Measurements from ENCODE around the gene RAF1. TPM values are rescaled to one million over a fixed set of nuclear protein-coding genes. Genes with fewer than 3 reads are reported as not detected.
A peak's percentile ranks its signal among the peaks of the same experiment; 100 is the strongest.
"Not testable (repeated sequence)": the region's sequence is repeated elsewhere in the genome, so short reads cannot be mapped to it uniquely, and the experiment has no call there.

The RAF1 gene
- total and polyA plus RNA-seq, 5 donors from 2014 or later, result 54.1 to 133 (median 68.8) TPM

DNA sequence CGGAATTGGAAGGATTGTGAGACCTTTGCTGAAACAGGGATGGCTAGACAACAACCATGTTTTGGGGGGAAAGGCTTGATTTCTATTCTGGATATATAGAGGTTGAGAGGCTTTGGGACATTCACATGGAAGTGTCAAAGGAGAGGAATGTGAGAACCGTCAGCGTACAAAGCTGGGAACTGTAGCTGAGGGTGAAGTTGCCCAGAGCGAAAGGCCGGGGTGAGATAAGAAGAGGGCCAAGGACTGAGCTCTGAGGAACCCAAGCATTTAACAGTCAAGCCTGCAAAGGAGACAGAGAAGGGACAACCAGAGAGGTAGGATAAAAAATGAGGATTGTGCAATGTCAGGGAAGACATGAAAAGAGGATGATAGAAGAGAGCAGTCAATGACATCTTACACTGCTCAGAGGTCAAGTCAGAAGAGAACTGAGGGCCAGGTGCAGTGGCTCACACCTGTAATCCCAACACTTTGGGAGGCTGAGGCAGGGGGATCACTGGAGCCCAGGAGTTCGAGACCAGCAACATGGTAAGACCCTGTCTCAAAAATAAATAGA, 41.5 kb upstream of the RAF1 start:
- no peaks in the 10 kb centered on the region for H3K4me1 ChIP-seq (ENCODE audit: control insufficient read depth, insufficient read depth, low read length, poor library complexity, severe bottlenecking)
- no peaks in the 10 kb centered on the region for H3K36me3 ChIP-seq (ENCODE audit: control insufficient read depth, insufficient read depth, low read length)
- no peak overlapping the region for H3K4me3 Mint-ChIP-seq
- no peak overlapping the region for H3K4me3 ChIP-seq (ENCODE audit: low read depth, low read length)
- no peaks in the 10 kb centered on the region for H3K9me3 ChIP-seq (ENCODE audit: control insufficient read depth in 2 of 2, low read length in 2 of 2)
- no peaks in the 10 kb centered on the region for H3K36me3 Mint-ChIP-seq
- H3K27me3 ChIP-seq (ENCODE audit: control insufficient read depth, insufficient read depth, low read length), result peaks cover 3% of the 10 kb centered on the region
- DNase-seq (no peak), ATAC-seq (ENCODE audit: low read depth in 2 of 2) (no peak)
- H3K27ac ChIP-seq (ENCODE audit: insufficient read depth, low read length, poor library complexity, severe bottlenecking), result no peak overlapping the region
- H3K4me1 Mint-ChIP-seq, result peaks cover 0 to 6% (median 3%) of the 10 kb centered on the region in 4 donors
- peaks cover 0 to 3% (median 0%) of the 10 kb centered on the region in 7 donors for H3K9me3 Mint-ChIP-seq
- H3K27ac Mint-ChIP-seq, result no peak overlapping the region
- peaks cover 9% of the 10 kb centered on the region for H3K27me3 Mint-ChIP-seq

DNA sequence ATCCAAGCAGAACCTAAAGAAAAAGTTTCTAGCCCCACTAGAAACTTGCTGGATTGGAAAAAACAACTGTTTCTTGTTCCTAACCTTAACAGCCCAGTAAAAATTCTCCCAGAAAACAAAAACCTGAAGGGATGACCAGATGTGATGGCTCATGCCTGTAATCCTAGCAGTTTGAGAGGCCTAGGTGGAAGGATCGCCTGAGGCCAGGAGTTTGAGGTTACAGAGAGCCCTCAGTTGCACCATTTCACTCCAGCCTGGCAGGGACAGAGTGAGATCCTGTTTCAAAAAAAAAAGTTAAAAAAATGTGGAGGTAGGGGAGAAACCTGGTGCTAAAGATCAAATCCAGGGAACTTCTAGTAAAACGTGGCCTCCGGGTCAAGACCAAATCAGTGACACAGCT, 38.6 kb upstream of the RAF1 start:
- Histone ChIP-seq H3K36me3 (ENCODE audit: control insufficient read depth, insufficient read depth, low read length) (no peaks in the 10 kb centered on the region), H3K4me3 (ENCODE audit: low read depth, low read length) (no peak overlapping the region), H3K9me3 (ENCODE audit: control insufficient read depth in 2 of 2, low read length in 2 of 2) (no peaks in the 10 kb centered on the region), H3K27me3 (ENCODE audit: control insufficient read depth, insufficient read depth, low read length) (no peaks in the 10 kb centered on the region), H3K27ac (ENCODE audit: insufficient read depth, low read length, poor library complexity, severe bottlenecking) (no peak overlapping the region), H3K4me1 (ENCODE audit: control insufficient read depth, insufficient read depth, low read length, poor library complexity, severe bottlenecking) (no peaks in the 10 kb centered on the region)
- no peak overlapping the region for H3K27ac Mint-ChIP-seq
- no peak overlapping the region for H3K4me3 Mint-ChIP-seq
- peaks cover 7% of the 10 kb centered on the region for H3K27me3 Mint-ChIP-seq
- peaks cover 0 to 6% (median 3%) of the 10 kb centered on the region in 4 donors for H3K4me1 Mint-ChIP-seq
- ATAC-seq (ENCODE audit: low read depth in 2 of 2) (no peak), DNase-seq (no peak)
- no peaks in the 10 kb centered on the region for H3K36me3 Mint-ChIP-seq
- peaks cover 0 to 3% (median 0%) of the 10 kb centered on the region in 7 donors for H3K9me3 Mint-ChIP-seq

DNA sequence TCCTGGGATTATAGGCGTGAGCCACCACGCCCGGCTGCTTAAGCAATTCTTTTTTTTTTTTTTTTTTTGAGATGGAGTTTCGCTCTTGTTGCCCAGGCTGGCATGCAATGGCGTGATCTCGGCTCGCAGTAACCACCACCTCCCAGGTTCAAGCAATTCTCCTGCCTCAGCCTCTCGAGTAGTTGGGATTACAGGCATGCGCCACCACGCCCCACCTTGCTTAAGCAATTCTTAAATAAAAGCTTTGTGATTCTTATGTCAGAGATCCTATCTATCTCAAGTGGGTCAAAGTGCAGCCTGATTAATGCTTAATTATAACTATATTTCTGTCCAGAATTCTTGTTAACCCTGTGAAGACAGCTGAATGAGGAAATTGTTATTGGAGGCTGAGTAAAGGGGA, 37.7 kb upstream of the RAF1 start:
- not testable (repeated sequence) for H3K27ac ChIP-seq (ENCODE audit: insufficient read depth, low read length, poor library complexity, severe bottlenecking); H3K4me1 Mint-ChIP-seq; H3K36me3 Mint-ChIP-seq; ATAC-seq (ENCODE audit: low read depth in 2 of 2); H3K27me3 Mint-ChIP-seq; H3K27ac Mint-ChIP-seq; H3K27me3 ChIP-seq (ENCODE audit: control insufficient read depth, insufficient read depth, low read length); DNase-seq; H3K4me3 Mint-ChIP-seq; H3K9me3 ChIP-seq (ENCODE audit: control insufficient read depth in 2 of 2, low read length in 2 of 2); H3K4me1 ChIP-seq (ENCODE audit: control insufficient read depth, insufficient read depth, low read length, poor library complexity, severe bottlenecking); H3K4me3 ChIP-seq (ENCODE audit: low read depth, low read length); H3K9me3 Mint-ChIP-seq; H3K36me3 ChIP-seq (ENCODE audit: control insufficient read depth, insufficient read depth, low read length)

DNA sequence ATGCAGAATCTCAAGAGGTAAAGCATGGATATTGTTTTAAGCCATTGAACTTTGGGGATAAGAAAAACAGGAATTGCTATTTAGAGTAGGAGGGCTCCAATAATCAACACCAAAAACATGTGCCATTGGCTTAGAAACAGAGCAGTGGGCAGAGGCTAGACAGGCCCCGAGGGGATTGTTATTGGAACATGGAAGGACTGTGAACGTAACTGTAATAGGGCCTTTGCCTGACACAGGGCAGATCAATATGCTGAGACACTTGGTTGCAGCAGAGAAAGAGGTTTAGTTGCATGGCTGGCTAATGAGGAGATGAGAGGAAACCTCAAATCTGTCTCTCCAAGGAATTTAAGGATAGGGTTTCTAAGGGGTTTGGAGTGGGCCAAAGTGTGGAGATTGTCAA, 36.9 kb upstream of the RAF1 start:
- Histone ChIP-seq H3K27ac (ENCODE audit: insufficient read depth, low read length, poor library complexity, severe bottlenecking) (no peak overlapping the region), H3K27me3 (ENCODE audit: control insufficient read depth, insufficient read depth, low read length) (no peaks in the 10 kb centered on the region), H3K36me3 (ENCODE audit: control insufficient read depth, insufficient read depth, low read length) (no peaks in the 10 kb centered on the region), H3K4me3 (ENCODE audit: low read depth, low read length) (no peak overlapping the region), H3K9me3 (ENCODE audit: control insufficient read depth in 2 of 2, low read length in 2 of 2) (no peaks in the 10 kb centered on the region), H3K4me1 (ENCODE audit: control insufficient read depth, insufficient read depth, low read length, poor library complexity, severe bottlenecking) (no peaks in the 10 kb centered on the region)
- Mint-ChIP-seq H3K27me3 (no peaks in the 10 kb centered on the region), H3K4me1 (peaks cover 0 to 6% (median 3%) of the 10 kb centered on the region in 4 donors), H3K27ac (peak overlapping the region in 1 of 3 donors; percentile 39), H3K36me3 (no peaks in the 10 kb centered on the region), H3K4me3 (no peak overlapping the region), H3K9me3 (no peaks in the 10 kb centered on the region)
- DNase-seq, result no peak
- no peak for ATAC-seq (ENCODE audit: low read depth in 2 of 2)

DNA sequence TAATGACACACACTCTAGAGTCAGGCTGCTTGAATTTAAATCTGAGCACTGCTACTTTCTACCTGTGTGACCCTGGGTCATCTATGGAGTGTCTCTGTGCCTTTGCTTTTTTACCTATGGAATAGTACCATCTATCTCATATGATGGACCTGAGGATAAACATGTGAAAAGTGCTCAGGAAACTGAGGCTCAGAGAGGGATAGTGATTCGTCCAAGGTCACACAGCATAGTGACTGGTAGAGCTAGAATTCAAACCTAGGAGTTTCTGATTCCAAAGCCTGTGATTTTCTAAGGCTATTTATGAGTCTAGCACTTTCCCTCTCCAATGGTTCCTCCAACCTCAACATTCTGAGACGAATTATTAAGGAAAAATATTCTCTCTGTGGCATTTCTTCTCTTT, 32.0 kb upstream of the RAF1 start:
- DNase-seq (no peak), ATAC-seq (ENCODE audit: low read depth in 2 of 2) (no peak)
- no peaks in the 10 kb centered on the region for H3K36me3 Mint-ChIP-seq
- H3K9me3 Mint-ChIP-seq, result no peaks in the 10 kb centered on the region
- Histone ChIP-seq H3K9me3 (ENCODE audit: control insufficient read depth in 2 of 2, low read length in 2 of 2) (no peaks in the 10 kb centered on the region), H3K36me3 (ENCODE audit: control insufficient read depth, insufficient read depth, low read length) (no peaks in the 10 kb centered on the region), H3K4me3 (ENCODE audit: low read depth, low read length) (no peak overlapping the region), H3K4me1 (ENCODE audit: control insufficient read depth, insufficient read depth, low read length, poor library complexity, severe bottlenecking) (no peaks in the 10 kb centered on the region), H3K27ac (ENCODE audit: insufficient read depth, low read length, poor library complexity, severe bottlenecking) (no peak overlapping the region), H3K27me3 (ENCODE audit: control insufficient read depth, insufficient read depth, low read length) (no peaks in the 10 kb centered on the region)
- no peaks in the 10 kb centered on the region for H3K4me1 Mint-ChIP-seq
- no peak overlapping the region for H3K4me3 Mint-ChIP-seq
- H3K27me3 Mint-ChIP-seq, result peaks cover 4% of the 10 kb centered on the region
- no peak overlapping the region for H3K27ac Mint-ChIP-seq

DNA sequence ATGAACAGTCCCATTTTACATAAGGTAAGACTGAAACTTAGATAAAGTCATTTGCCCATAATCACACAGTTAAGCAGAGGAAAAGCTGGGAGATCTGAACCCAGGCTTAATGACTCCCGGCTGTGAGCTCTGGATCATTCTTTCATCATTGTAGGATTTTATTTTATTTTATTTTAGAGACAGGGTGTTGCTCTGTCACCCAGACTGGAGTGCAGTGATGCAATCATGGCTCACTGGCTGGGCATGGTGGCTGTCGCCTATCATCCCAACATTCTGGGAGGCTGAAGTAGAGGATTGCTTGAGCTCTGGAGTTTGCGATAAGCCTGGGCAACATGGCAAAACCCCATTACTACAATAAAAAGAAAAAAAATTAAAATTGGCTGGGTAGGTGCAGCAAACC, 31.2 kb upstream of the RAF1 start:
- no peak overlapping the region for H3K27ac Mint-ChIP-seq
- Histone ChIP-seq H3K4me3 (ENCODE audit: low read depth, low read length) (no peak overlapping the region), H3K27me3 (ENCODE audit: control insufficient read depth, insufficient read depth, low read length) (no peaks in the 10 kb centered on the region), H3K27ac (ENCODE audit: insufficient read depth, low read length, poor library complexity, severe bottlenecking) (no peak overlapping the region), H3K36me3 (ENCODE audit: control insufficient read depth, insufficient read depth, low read length) (no peaks in the 10 kb centered on the region), H3K9me3 (ENCODE audit: control insufficient read depth in 2 of 2, low read length in 2 of 2) (no peaks in the 10 kb centered on the region), H3K4me1 (ENCODE audit: control insufficient read depth, insufficient read depth, low read length, poor library complexity, severe bottlenecking) (no peaks in the 10 kb centered on the region)
- no peak for ATAC-seq (ENCODE audit: low read depth in 2 of 2)
- peaks cover 4% of the 10 kb centered on the region for H3K27me3 Mint-ChIP-seq
- no peaks in the 10 kb centered on the region for H3K9me3 Mint-ChIP-seq
- no peaks in the 10 kb centered on the region for H3K36me3 Mint-ChIP-seq
- H3K4me1 Mint-ChIP-seq, result no peaks in the 10 kb centered on the region
- no peak overlapping the region for H3K4me3 Mint-ChIP-seq
- no peak for DNase-seq

DNA sequence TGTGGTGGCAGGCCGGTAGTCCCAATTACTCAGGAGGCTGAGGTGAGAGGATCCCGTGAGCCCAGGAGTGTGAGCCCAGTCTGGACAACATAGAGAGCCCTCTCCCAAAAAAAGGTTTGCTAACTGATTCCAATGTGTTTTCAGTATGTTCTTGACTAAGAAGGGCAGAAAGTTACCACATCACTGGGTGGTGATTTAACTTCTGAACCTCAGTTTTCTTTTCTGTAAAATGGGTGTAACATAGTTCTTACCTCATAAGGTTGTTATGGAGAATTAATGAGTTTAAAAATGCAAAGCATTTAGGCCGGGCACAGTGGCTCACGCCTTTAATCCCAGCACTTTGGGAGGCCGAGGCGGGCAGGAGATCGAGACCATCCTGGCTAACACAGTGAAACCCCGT, 28.5 kb upstream of the RAF1 start:
- Histone ChIP-seq H3K4me1 (ENCODE audit: control insufficient read depth, insufficient read depth, low read length, poor library complexity, severe bottlenecking) (no peaks in the 10 kb centered on the region), H3K27ac (ENCODE audit: insufficient read depth, low read length, poor library complexity, severe bottlenecking) (no peak overlapping the region), H3K36me3 (ENCODE audit: control insufficient read depth, insufficient read depth, low read length) (no peaks in the 10 kb centered on the region), H3K9me3 (ENCODE audit: control insufficient read depth in 2 of 2, low read length in 2 of 2) (no peaks in the 10 kb centered on the region), H3K27me3 (ENCODE audit: control insufficient read depth, insufficient read depth, low read length) (no peaks in the 10 kb centered on the region), H3K4me3 (ENCODE audit: low read depth, low read length) (no peak overlapping the region)
- H3K4me3 Mint-ChIP-seq, result no peak overlapping the region
- no peak for ATAC-seq (ENCODE audit: low read depth in 2 of 2)
- H3K4me1 Mint-ChIP-seq, result no peaks in the 10 kb centered on the region
- peaks cover 11% of the 10 kb centered on the region for H3K27me3 Mint-ChIP-seq
- H3K27ac Mint-ChIP-seq, result no peak overlapping the region
- H3K9me3 Mint-ChIP-seq, result no peaks in the 10 kb centered on the region
- H3K36me3 Mint-ChIP-seq, result no peaks in the 10 kb centered on the region
- no peak for DNase-seq

DNA sequence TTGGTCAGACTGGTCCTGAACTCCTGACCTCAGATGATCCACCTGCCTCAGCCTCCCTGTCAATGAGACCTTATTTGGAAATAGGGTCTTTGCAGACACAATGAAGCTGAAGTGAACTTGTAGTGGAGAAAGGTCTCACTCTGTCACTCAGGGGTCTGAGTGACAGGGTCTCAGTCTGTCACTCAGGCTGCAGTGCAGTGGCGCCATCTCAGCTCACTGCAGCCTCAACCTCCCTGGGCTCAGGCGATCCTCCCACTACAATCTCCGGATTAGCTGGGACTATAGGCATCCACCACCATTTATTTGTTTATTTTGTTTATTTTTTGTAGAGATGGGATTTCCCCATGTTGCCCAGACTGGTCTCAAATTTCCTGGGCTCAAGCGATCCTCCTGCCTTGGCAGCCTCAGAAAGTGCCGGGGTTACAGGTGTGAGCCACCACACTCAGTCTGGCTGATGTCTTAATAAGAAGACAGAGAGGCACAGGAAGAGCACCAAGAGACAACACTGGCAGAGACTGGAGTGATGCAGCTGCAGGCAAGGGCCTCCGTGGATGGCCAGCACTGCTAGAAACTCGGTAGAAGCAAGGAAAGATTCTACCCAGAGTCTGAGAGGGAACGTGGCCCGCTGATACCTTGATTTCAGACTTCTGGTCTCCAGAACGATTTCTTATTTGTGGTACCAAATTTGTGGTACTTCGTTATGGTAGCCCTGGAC, 26.2 kb upstream of the RAF1 start:
- H3K4me3 ChIP-seq (ENCODE audit: low read depth, low read length), result no peak overlapping the region
- ATAC-seq (ENCODE audit: low read depth in 2 of 2), result no peak

More for the DNA sequence above, 26.2 kb upstream of the RAF1 start:
- no peaks in the 10 kb centered on the region for H3K9me3 ChIP-seq (ENCODE audit: control insufficient read depth in 2 of 2, low read length in 2 of 2)
- H3K27me3 Mint-ChIP-seq, result peaks cover 16% of the 10 kb centered on the region
- no peak for DNase-seq
- no peaks in the 10 kb centered on the region for H3K27me3 ChIP-seq (ENCODE audit: control insufficient read depth, insufficient read depth, low read length)
- H3K4me1 Mint-ChIP-seq, result no peaks in the 10 kb centered on the region
- H3K36me3 ChIP-seq (ENCODE audit: control insufficient read depth, insufficient read depth, low read length), result no peaks in the 10 kb centered on the region
- H3K27ac ChIP-seq (ENCODE audit: insufficient read depth, low read length, poor library complexity, severe bottlenecking), result no peak overlapping the region
- H3K4me3 Mint-ChIP-seq, result no peak overlapping the region
- no peaks in the 10 kb centered on the region for H3K36me3 Mint-ChIP-seq
- no peaks in the 10 kb centered on the region for H3K4me1 ChIP-seq (ENCODE audit: control insufficient read depth, insufficient read depth, low read length, poor library complexity, severe bottlenecking)
- H3K9me3 Mint-ChIP-seq, result peaks cover 0 to 2% (median 0%) of the 10 kb centered on the region in 7 donors
- H3K27ac Mint-ChIP-seq, result no peak overlapping the region

Data from CD4-positive, CD25-positive, alpha-beta regulatory T cell (primary cell).